H9 (cell line): ENCODE results near the gene TDRD7. TPM values are rescaled to one million over a fixed set of nuclear protein-coding genes. Genes with fewer than 3 reads are reported as not detected.

Source experiments
- DNase-seq: peaks from one replicate; pipeline ENCODE4 v3.0.0-alpha.2; 2017
- H2AFZ ChIP-seq: one replicate; pipeline ENCODE4 v1.6.1; 2013; ENCODE audit warnings: mild to moderate bottlenecking, low read length, control low read depth, moderate library complexity
- H2AK5ac ChIP-seq: 2 replicates; pipeline ENCODE4 v1.6.1; 2013; ENCODE audit warnings: low read length, control low read depth, mixed read lengths; ENCODE audit not compliant: insufficient read length
- H2BK120ac ChIP-seq: one replicate; pipeline ENCODE4 v1.6.1; 2013; ENCODE audit warnings: low read depth, mild to moderate bottlenecking, low read length, control low read depth, inconsistent platforms; ENCODE audit not compliant: poor library complexity, severe bottlenecking
- H2BK12ac ChIP-seq: 2 replicates; pipeline ENCODE4 v1.6.1; 2013; ENCODE audit warnings: low read length, control low read depth, mixed read lengths, low read depth; ENCODE audit not compliant: insufficient read length
- H2BK15ac ChIP-seq: 2 replicates; pipeline ENCODE4 v1.6.1; 2013; ENCODE audit warnings: low read depth, low read length, control low read depth
- H2BK20ac ChIP-seq: one replicate; pipeline ENCODE4 v1.6.1; 2013; ENCODE audit warnings: low read depth, mild to moderate bottlenecking, low read length, control low read depth, inconsistent platforms; ENCODE audit not compliant: poor library complexity, severe bottlenecking
- H2BK5ac ChIP-seq: 2 replicates; pipeline ENCODE4 v1.6.1; 2013; ENCODE audit warnings: low read length, control low read depth, mixed read lengths; ENCODE audit not compliant: insufficient read length
- H3K14ac ChIP-seq: 2 replicates; pipeline ENCODE4 v1.6.1; 2013; ENCODE audit warnings: low read length, control low read depth; ENCODE audit not compliant: insufficient read depth
- H3K18ac ChIP-seq: 2 replicates; pipeline ENCODE4 v1.6.1; 2013; ENCODE audit warnings: low read depth, mild to moderate bottlenecking, mixed read lengths, low read length, control low read depth; ENCODE audit not compliant: insufficient read length
- H3K23ac ChIP-seq: 2 replicates; pipeline ENCODE4 v1.6.1; 2013; ENCODE audit warnings: low read length, control low read depth, mixed read lengths, low read depth; ENCODE audit not compliant: insufficient read length
- H3K23me2 ChIP-seq: 2 replicates; pipeline ENCODE4 v1.6.1; 2013; ENCODE audit warnings: low read depth, mild to moderate bottlenecking, mixed read lengths, low read length, control low read depth; ENCODE audit not compliant: insufficient read length, poor library complexity, severe bottlenecking
- H3K27ac ChIP-seq: 2 replicates; pipeline ENCODE4 v1.5.1; 2013; ENCODE audit warnings: low read length, control low read depth, mixed read lengths, low read depth; ENCODE audit not compliant: insufficient read length
- H3K27me3 ChIP-seq: 2 replicates; pipeline ENCODE4 v1.6.1; 2013; ENCODE audit warnings: low read length, control low read depth, inconsistent platforms; ENCODE audit not compliant: insufficient read depth
- H3K4ac ChIP-seq: 2 replicates; pipeline ENCODE4 v1.6.1; 2013; ENCODE audit warnings: low read depth, mild to moderate bottlenecking, control low read depth, inconsistent platforms, low read length, moderate library complexity
- H3K4me1 ChIP-seq: 2 replicates; pipeline ENCODE4 v1.6.1; 2013; ENCODE audit warnings: low read length, control low read depth, inconsistent platforms; ENCODE audit not compliant: insufficient read depth
- H3K4me2 ChIP-seq: 2 replicates; pipeline ENCODE4 v1.6.1; 2013; ENCODE audit warnings: low read length, control low read depth, mixed read lengths; ENCODE audit not compliant: insufficient read length, insufficient read depth
- H3K56ac ChIP-seq: 2 replicates; pipeline ENCODE4 v1.6.1; 2013; ENCODE audit warnings: low read depth, mild to moderate bottlenecking, mixed read lengths, low read length, control low read depth; ENCODE audit not compliant: insufficient read length
- H3K79me1 ChIP-seq: 2 replicates; pipeline ENCODE4 v1.6.1; 2013; ENCODE audit warnings: low read depth, mild to moderate bottlenecking, moderate library complexity, low read length, control low read depth, inconsistent platforms; ENCODE audit not compliant: insufficient read depth, poor library complexity, severe bottlenecking
- H3K79me2 ChIP-seq: 2 replicates; pipeline ENCODE4 v1.6.1; 2013; ENCODE audit warnings: low read length, control low read depth, inconsistent platforms; ENCODE audit not compliant: insufficient read depth
- H3K9ac ChIP-seq: 2 replicates; pipeline ENCODE4 v1.6.1; 2013; ENCODE audit warnings: low read length, control low read depth, mixed read lengths; ENCODE audit not compliant: insufficient read length; ENCODE audit errors: extremely low read depth
- H3K9me3 ChIP-seq: one replicate; pipeline ENCODE4 v1.6.1; 2013; ENCODE audit warnings: low read depth, low read length, inconsistent platforms; ENCODE audit not compliant: control insufficient read depth
- H3T11ph ChIP-seq: one replicate; pipeline ENCODE4 v1.6.1; 2013; ENCODE audit warnings: mild to moderate bottlenecking, low read length, control low read depth, inconsistent platforms
- H4K20me1 ChIP-seq: one replicate; pipeline ENCODE4 v1.6.1; 2013; ENCODE audit not compliant: control insufficient read depth, insufficient read length, insufficient read depth
- H4K5ac ChIP-seq: 2 replicates; pipeline ENCODE4 v1.6.1; 2013; ENCODE audit warnings: low read depth, mild to moderate bottlenecking, mixed read lengths, low read length, control low read depth; ENCODE audit not compliant: insufficient read length
- H4K8ac ChIP-seq: replicated peaks from 2 replicates; pipeline ENCODE4 v1.6.1; 2013; ENCODE audit warnings: low read length, control low read depth, mixed read lengths, low read depth; ENCODE audit not compliant: insufficient read length
- H4K91ac ChIP-seq: 2 replicates; pipeline ENCODE4 v1.6.1; 2013; ENCODE audit warnings: low read depth, mild to moderate bottlenecking, moderate library complexity, mixed read lengths, low read length, control low read depth; ENCODE audit not compliant: insufficient read length
- H3K27ac Mint-ChIP-seq, 3 experiments: 2 replicates in 2 of 3; 3 replicates in 1 of 3; pipeline ENCODE4 v1.8.0; 2020 to 2021; ENCODE audit warnings: mixed read lengths in 3 of 3, mild to moderate bottlenecking in 1 of 3, moderate library complexity in 1 of 3
- H3K27me3 Mint-ChIP-seq: 2 replicates; pipeline ENCODE4 v1.8.0; 2021; ENCODE audit warnings: low read depth, mild to moderate bottlenecking, moderate library complexity, mixed read lengths
- H3K36me3 Mint-ChIP-seq, 3 experiments: 2 replicates in 2 of 3; 3 replicates in 1 of 3; pipeline ENCODE4 v1.8.0; 2020 to 2021; ENCODE audit warnings: low read depth in 3 of 3, mixed read lengths in 3 of 3; ENCODE audit not compliant: insufficient read depth in 1 of 3
- H3K4me1 Mint-ChIP-seq, 2 experiments: 2 replicates each; pipeline ENCODE4 v1.8.0; 2020; ENCODE audit warnings: mixed read lengths in 2 of 2
- H3K4me3 Mint-ChIP-seq, 2 experiments: 2 replicates in 1 of 2; 3 replicates in 1 of 2; pipeline ENCODE4 v1.8.0; 2020 to 2021; ENCODE audit warnings: mild to moderate bottlenecking in 2 of 2, mixed read lengths in 2 of 2, moderate library complexity in 1 of 2
- H3K9me3 Mint-ChIP-seq, 2 experiments: 2 replicates in 1 of 2; 3 replicates in 1 of 2; pipeline ENCODE4 v1.8.0; 2020; ENCODE audit warnings: mild to moderate bottlenecking in 2 of 2, mixed read lengths in 2 of 2, moderate library complexity in 1 of 2
- CTCF ChIP-seq: fragments of 200-600 bp; sonication (generic); conservative IDR thresholded peaks from 3 replicates; pipeline ENCODE4 v1.8.0; 2021; ENCODE audit warnings: antibody characterized with exemption, mild to moderate bottlenecking
- WGBS: extraction: QIAGEN DNeasy Blood & Tissue Kit; methylation state at CpG from one replicate; pipeline ENCODE4 v1.1.7; 2013; ENCODE audit warnings: missing lambda C conversion rate, low lambda C conversion rate, mixed read lengths; ENCODE audit not compliant: insufficient read length; ENCODE audit errors: extremely low coverage; 5-methylcytosine and 5-hydroxymethylcytosine counted together
- total RNA-seq: library from RNA; stranded (reverse); gene quantifications from 2 replicates; pipeline ENCODE4 v1.2.1, GENCODE V29; 2021

Gene TDRD7
- total RNA-seq, 1 experiment from 2014 or later: 5.1 TPM

- H2BK15ac ChIP-seq: no peak overlapping the region
- peaks cover 32% of the 10 kb centered on the region for H3K27me3 Mint-ChIP-seq
- WGBS: no CpG with 5 or more reads among the region's 17 CpGs
These were observed 91.3 kb downstream of the TDRD7 start for GRCh38 chr9:97502984-97503861.

More at GRCh38 chr9:97502984-97503861, 91.3 kb downstream of the TDRD7 start:
- no peak overlapping the region for H3K27ac Mint-ChIP-seq
- H2BK5ac ChIP-seq: no peak overlapping the region
- H2AK5ac ChIP-seq: no peak overlapping the region
- H3K23me2 ChIP-seq: peaks cover 16% of the 10 kb centered on the region
- no peaks in the 10 kb centered on the region; a peak in 1 of 7 replicates for H3K36me3 Mint-ChIP-seq
- H2BK20ac ChIP-seq: no peak overlapping the region
- no peaks in the 10 kb centered on the region for H4K20me1 ChIP-seq
- no peak overlapping the region for H2AFZ ChIP-seq
- peaks cover 10 to 16% of the 10 kb centered on the region in 2 experiments for H3K4me1 Mint-ChIP-seq
- DNase-seq: peak; percentile 42
- H2BK120ac ChIP-seq: no peak overlapping the region
- H3K79me2 ChIP-seq: no peaks in the 10 kb centered on the region
- peaks cover 45% of the 10 kb centered on the region for H3K27me3 ChIP-seq
- peak; percentile 41; the same call in 1 of the 3 replicates for TF ChIP-seq CTCF
- no peak overlapping the region for H4K8ac ChIP-seq
- H4K91ac ChIP-seq: no peak overlapping the region
- no peak overlapping the region for H3K27ac ChIP-seq
- no peak overlapping the region for H3K18ac ChIP-seq
- no peak overlapping the region for H3T11ph ChIP-seq
- no peaks in the 10 kb centered on the region for H3K79me1 ChIP-seq
- H3K9ac ChIP-seq: no peak overlapping the region
- no peak overlapping the region for H3K23ac ChIP-seq
- H3K4me2 ChIP-seq: peak overlapping the region; percentile 69
- no peaks in the 10 kb centered on the region; the same call in 1 of the 2 replicates for H3K4me1 ChIP-seq
- no peak overlapping the region for H3K56ac ChIP-seq
- H3K14ac ChIP-seq: no peak overlapping the region
- peak overlapping the region; percentile 66 to 88 for H3K4me3 Mint-ChIP-seq
- H4K5ac ChIP-seq: no peak overlapping the region
- no peak overlapping the region for H2BK12ac ChIP-seq
- no peaks in the 10 kb centered on the region for H3K9me3 ChIP-seq
- H3K4ac ChIP-seq: no peak overlapping the region
- H3K9me3 Mint-ChIP-seq: peaks cover 4 to 8% of the 10 kb centered on the region in 2 experiments; a peak in 4 of 5 replicates
